HCT116 (cell line): ENCODE measurements around the gene MZB1. TPM values are rescaled to one million over a fixed set of nuclear protein-coding genes. Genes with fewer than 3 reads are reported as not detected.

Source experiments
- ATAC-seq: fragments of 200-7000 bp; cut with Tn5 transposase; 2 replicates; pipeline ENCODE4 v1.9.1; 2020; ENCODE audit warnings: mild to moderate bottlenecking, moderate library complexity
- BruUV-seq: library from RNA; stranded (reverse); fragments of 400-500 nt; replicated peaks from 2 replicates; lab custom pipeline; 2021; lab: Mats Ljungman, UMichigan
- CTCF ChIA-PET: fragments of 300-600 bp; sonication (Branson Sonifier 250); formaldehyde crosslinking; loops from one replicate; lab custom pipeline; 2021; ENCODE audit warnings: antibody characterized with exemption; lab: Charles Lee
- POLR2A ChIA-PET: fragments of 300-600, 350-600 bp; sonication (Branson Sonifier 250); formaldehyde crosslinking; loops from one replicate; lab custom pipeline; 2021; ENCODE audit warnings: antibody characterized with exemption; lab: Charles Lee
- RAD21 ChIA-PET, 2 experiments: fragments of 300-600 bp; sonication (Branson Sonifier 250); formaldehyde crosslinking; loops; one replicate each; lab custom pipeline; 2023; ENCODE audit warnings: low total read pairs in 2 of 2; ENCODE audit not compliant: uncharacterized antibody in 2 of 2, unreplicated experiment in 2 of 2, low non-redundant PET in 1 of 2; lab: Charles Lee
- DNase-seq: peaks from one replicate; pipeline ENCODE4 v3.0.0-alpha.2; 2010; ENCODE audit warnings: low read depth, low spot score
- H2AFZ ChIP-seq: fragments of 200-600 bp; shearing (Covaris generic), sonication (generic); 2 replicates; pipeline ENCODE4 v1.6.1; 2017; ENCODE audit warnings: low read depth, mixed run types, mixed read lengths, antibody characterized with exemption, low read length; ENCODE audit not compliant: poor library complexity, severe bottlenecking
- H3K27ac ChIP-seq: 2 replicates; pipeline ENCODE4 v1.5.1; 2012; ENCODE audit warnings: low read depth, low read length
- H3K27me3 ChIP-seq: fragments of 200-600 bp; sonication (generic); 2 replicates; pipeline ENCODE4 v1.6.1; 2016; ENCODE audit warnings: mixed run types, low read length, mixed read lengths; ENCODE audit not compliant: insufficient read depth
- H3K36me3 ChIP-seq, 2 experiments: fragments of 200-500 bp in 1 of 2; fragments of 200-600 bp in 1 of 2; sonication (Bioruptor generic) in 1 of 2; sonication (generic) in 1 of 2; 2 replicates each; pipeline versions ENCODE4 v1.5.1 to v1.6.1; 2014 to 2016; ENCODE audit warnings: low read length in 2 of 2, inconsistent platforms in 1 of 2, mixed read lengths in 1 of 2, mixed run types in 1 of 2; ENCODE audit not compliant: insufficient read depth in 2 of 2, control insufficient read depth in 1 of 2
- H3K4me1 ChIP-seq, 2 experiments: fragments of 200-600 bp in 1 of 2; sonication (generic) in 1 of 2; 2 replicates each; pipeline versions ENCODE4 v1.5.1 to v1.6.1; 2012 to 2017; ENCODE audit warnings: low read length in 2 of 2, inconsistent platforms in 1 of 2, mild to moderate bottlenecking in 1 of 2, mixed read lengths in 1 of 2, mixed run types in 1 of 2, moderate library complexity in 1 of 2; ENCODE audit not compliant: insufficient read depth in 2 of 2, control insufficient read depth in 1 of 2
- H3K4me2 ChIP-seq: fragments of 200-600 bp; sonication (generic); 2 replicates; pipeline ENCODE4 v1.6.1; 2017; ENCODE audit warnings: mixed run types, low read length, mixed read lengths
- H3K4me3 ChIP-seq, 2 experiments: fragments of 200-600 bp in 1 of 2; sonication (generic) in 1 of 2; replicated peaks in 1 of 2; 2 replicates each; pipeline ENCODE4 v1.5.1; 2011 to 2016; ENCODE audit warnings: low read length in 2 of 2, control low read depth in 1 of 2, low read depth in 1 of 2, mild to moderate bottlenecking in 1 of 2, mixed read lengths in 1 of 2, mixed run types in 1 of 2
- H3K79me2 ChIP-seq: fragments of 200-600 bp; sonication (generic); 2 replicates; pipeline ENCODE4 v1.6.1; 2017; ENCODE audit warnings: mild to moderate bottlenecking, mixed run types, low read length, moderate library complexity, mixed read lengths; ENCODE audit not compliant: insufficient read depth
- H3K9ac ChIP-seq: fragments of 200-600 bp; sonication (generic); 2 replicates; pipeline ENCODE4 v1.6.1; 2016; ENCODE audit warnings: low read length, mixed read lengths
- H3K9me2 ChIP-seq: fragments of 200-600 bp; sonication (generic), shearing (Covaris generic); 2 replicates; pipeline ENCODE4 v1.6.1; 2017; ENCODE audit warnings: mixed run types, mild to moderate bottlenecking, moderate library complexity; ENCODE audit not compliant: insufficient read depth
- H3K9me3 ChIP-seq, 2 experiments: fragments of 200-500 bp in 1 of 2; fragments of 200-600 bp in 1 of 2; sonication (Bioruptor generic) in 1 of 2; sonication (generic) in 1 of 2; 2 replicates each; pipeline ENCODE4 v1.6.1; 2014 to 2017; ENCODE audit warnings: low read length in 2 of 2, mixed read lengths in 2 of 2, inconsistent platforms in 1 of 2, low read depth in 1 of 2, mild to moderate bottlenecking in 1 of 2, mixed run types in 1 of 2, moderate library complexity in 1 of 2; ENCODE audit not compliant: control insufficient read depth in 1 of 2, insufficient read depth in 1 of 2
- H4K20me1 ChIP-seq: fragments of 200-600 bp; sonication (generic), shearing (Covaris generic); 2 replicates; pipeline ENCODE4 v1.6.1; 2017; ENCODE audit warnings: mixed run types, mild to moderate bottlenecking, moderate library complexity; ENCODE audit not compliant: insufficient read depth
- CBX3 ChIP-seq: IDR thresholded peaks from 2 replicates; pipeline ENCODE4 v1.6.1; 2012; ENCODE audit warnings: low read depth
- CEBPB ChIP-seq: IDR thresholded peaks from 2 replicates; pipeline ENCODE4 v1.6.1; 2012; ENCODE audit warnings: low read depth
- EGR1 ChIP-seq: IDR thresholded peaks from 2 replicates; pipeline ENCODE4 v1.6.1; 2012; ENCODE audit warnings: low read depth
- EZH2 ChIP-seq: fragments of 200-600 bp; sonication (generic); IDR thresholded peaks from 2 replicates; pipeline ENCODE4 v1.6.1; 2017; ENCODE audit warnings: antibody characterized with exemption, mixed run types
- MAX ChIP-seq: IDR thresholded peaks from 2 replicates; pipeline ENCODE4 v1.6.1; 2012
- POLR2A ChIP-seq: IDR thresholded peaks from 2 replicates; pipeline ENCODE4 v1.7.0; 2011; ENCODE audit warnings: borderline replicate concordance; ENCODE audit not compliant: insufficient read depth, insufficient read length; ENCODE audit errors: extremely low read depth
- POLR2AphosphoS5 ChIP-seq: IDR thresholded peaks from 2 replicates; pipeline ENCODE4 v1.6.1; 2011; ENCODE audit warnings: mild to moderate bottlenecking, low read depth, low read length, moderate library complexity
- SIN3A ChIP-seq: IDR thresholded peaks from 2 replicates; pipeline ENCODE4 v1.6.1; 2012; ENCODE audit warnings: low read depth
- SP1 ChIP-seq: IDR thresholded peaks from 2 replicates; pipeline ENCODE4 v1.6.1; 2012; ENCODE audit warnings: low read depth
- SRF ChIP-seq: IDR thresholded peaks from 2 replicates; pipeline ENCODE4 v1.6.1; 2012; ENCODE audit warnings: low read depth
- TCF7L2 ChIP-seq: IDR thresholded peaks from 2 replicates; pipeline ENCODE4 v1.7.0; 2011; ENCODE audit warnings: borderline replicate concordance, inconsistent platforms; ENCODE audit not compliant: insufficient read depth, insufficient read length; ENCODE audit errors: extremely low read depth
- YY1 ChIP-seq: IDR thresholded peaks from 2 replicates; pipeline ENCODE4 v1.6.1; 2011; ENCODE audit warnings: low read length, low read depth, moderate library complexity, mild to moderate bottlenecking; ENCODE audit not compliant: insufficient replicate concordance; ENCODE audit errors: extremely low read depth
- ZBTB33 ChIP-seq: IDR thresholded peaks from 2 replicates; pipeline ENCODE4 v1.6.1; 2011; ENCODE audit warnings: mild to moderate bottlenecking, low read length, moderate library complexity; ENCODE audit not compliant: insufficient replicate concordance; ENCODE audit errors: extremely low read depth
- intact Hi-C: fragments of 100-400 bp; cut with micrococcal nuclease; formaldehyde crosslinking; loops from 2 replicates; pipeline ENCODE4 v1.10.0; 2022
- total RNA-seq: library from RNA; stranded (reverse); gene quantifications from one replicate; pipeline ENCODE4 v1.2.1, GENCODE V29; 2021; ENCODE audit not compliant: unreplicated experiment

The MZB1 gene
- total RNA-seq, 1 experiment from 2014 or later, result 0.81 TPM

GRCh38 chr5:139401546-139401945 is 11.8 kb upstream of the MZB1 start:
- Histone ChIP-seq H3K9ac (no peak overlapping the region), H3K4me3 (no peak overlapping the region), H3K9me2 (no peaks in the 10 kb centered on the region), H2AFZ (no peak overlapping the region), H3K9me3 (no peaks in the 10 kb centered on the region), H3K79me2 (no peaks in the 10 kb centered on the region), H3K27me3 (no peaks in the 10 kb centered on the region), H3K4me1 (peaks cover 11 to 24% of the 10 kb centered on the region in 2 experiments), H3K36me3 (no peaks in the 10 kb centered on the region), H4K20me1 (no peaks in the 10 kb centered on the region), H3K4me2 (no peak overlapping the region), H3K27ac (no peak overlapping the region)
- POLR2A ChIA-PET, result no interaction called here
- RAD21 ChIA-PET, result no interaction called here
- CTCF ChIA-PET, result interaction anchor here (1.3 kb wide), 1 partner anchor 9 kb away, joined by 10 read pairs; no protein-coding TSS in a partner anchor
- no peak for DNase-seq
- BruUV-seq, result no TSS peak
- intact Hi-C loops, result no loop called here
- ATAC-seq, result no peak
- no peak for TF ChIP-seq YY1
- no peak for TF ChIP-seq POLR2A
- no peak for TF ChIP-seq EGR1
- no peak for TF ChIP-seq SIN3A
- TF ChIP-seq SP1, result no peak
- TF ChIP-seq ZBTB33, result no peak
- TF ChIP-seq MAX, result no peak
- TF ChIP-seq CEBPB, result no peak
- TF ChIP-seq EZH2, result no peak
- no peak for TF ChIP-seq CBX3
- TF ChIP-seq TCF7L2, result no peak
- no peak for TF ChIP-seq POLR2AphosphoS5
- no peak for TF ChIP-seq SRF
